Measurements from ENCODE around the gene FOXN1.

The FOXN1 gene

GRCh38 chr17:28571361-28572122, 65.4 kb downstream of the FOXN1 start, which contains the start of gene PIGS:
Gene PIGS, minus strand, starts transcription at chr17:28571524. Its CDS starts 28 bp downstream, at chr17:28571496.
- ATAC-seq (ENCODE audit: low read depth): peak; percentile 98
- peak within 1 kb of the TSS; percentile 37 for H3K27ac ChIP-seq (ENCODE audit: poor library complexity, severe bottlenecking)
- H3K9me3 ChIP-seq (ENCODE audit: severe bottlenecking): no peaks in the 10 kb centered on the region
- H3K36me3 ChIP-seq (ENCODE audit: low read depth): peaks cover 31% of the 10 kb centered on the region
- H3K4me3 ChIP-seq (ENCODE audit: severe bottlenecking): peak within 1 kb of the TSS; percentile 95
- H3K4me1 ChIP-seq (ENCODE audit: insufficient read depth, poor library complexity, severe bottlenecking): peaks cover 8% of the 10 kb centered on the region
- H3K27me3 ChIP-seq (ENCODE audit: insufficient read depth, poor library complexity, severe bottlenecking): no peaks in the 10 kb centered on the region
- DNase-seq (ENCODE audit: low spot score): peak; percentile 93
- TF ChIP-seq, protein P1, sequence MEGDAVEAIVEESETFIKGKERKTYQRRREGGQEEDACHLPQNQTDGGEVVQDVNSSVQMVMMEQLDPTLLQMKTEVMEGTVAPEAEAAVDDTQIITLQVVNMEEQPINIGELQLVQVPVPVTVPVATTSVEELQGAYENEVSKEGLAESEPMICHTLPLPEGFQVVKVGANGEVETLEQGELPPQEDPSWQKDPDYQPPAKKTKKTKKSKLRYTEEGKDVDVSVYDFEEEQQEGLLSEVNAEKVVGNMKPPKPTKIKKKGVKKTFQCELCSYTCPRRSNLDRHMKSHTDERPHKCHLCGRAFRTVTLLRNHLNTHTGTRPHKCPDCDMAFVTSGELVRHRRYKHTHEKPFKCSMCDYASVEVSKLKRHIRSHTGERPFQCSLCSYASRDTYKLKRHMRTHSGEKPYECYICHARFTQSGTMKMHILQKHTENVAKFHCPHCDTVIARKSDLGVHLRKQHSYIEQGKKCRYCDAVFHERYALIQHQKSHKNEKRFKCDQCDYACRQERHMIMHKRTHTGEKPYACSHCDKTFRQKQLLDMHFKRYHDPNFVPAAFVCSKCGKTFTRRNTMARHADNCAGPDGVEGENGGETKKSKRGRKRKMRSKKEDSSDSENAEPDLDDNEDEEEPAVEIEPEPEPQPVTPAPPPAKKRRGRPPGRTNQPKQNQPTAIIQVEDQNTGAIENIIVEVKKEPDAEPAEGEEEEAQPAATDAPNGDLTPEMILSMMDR (IDR thresholded peaks at IDR 0.05; ENCODE audit: poor library complexity, severe bottlenecking): no peak

- Histone ChIP-seq H3K9me3 (ENCODE audit: severe bottlenecking) (no peaks in the 10 kb centered on the region), H3K4me3 (ENCODE audit: severe bottlenecking) (peak overlapping the region; percentile 95), H3K27ac (ENCODE audit: poor library complexity, severe bottlenecking) (no peak overlapping the region), H3K36me3 (ENCODE audit: low read depth) (peaks cover 32% of the 10 kb centered on the region), H3K4me1 (ENCODE audit: insufficient read depth, poor library complexity, severe bottlenecking) (peaks cover 11% of the 10 kb centered on the region), H3K27me3 (ENCODE audit: insufficient read depth, poor library complexity, severe bottlenecking) (no peaks in the 10 kb centered on the region)
- ATAC-seq (ENCODE audit: low read depth): no peak
- TF ChIP-seq, protein P1 (IDR thresholded peaks at IDR 0.05; ENCODE audit: poor library complexity, severe bottlenecking): no peak
- DNase-seq (ENCODE audit: low spot score): no peak
Measured at GRCh38 chr17:28572259-28573039, 66.3 kb downstream of the FOXN1 start.

GRCh38 chr17:28573040-28573380, 66.9 kb downstream of the FOXN1 start:
- no peak overlapping the region for H3K27ac ChIP-seq (ENCODE audit: poor library complexity, severe bottlenecking)
- no peak for DNase-seq (ENCODE audit: low spot score)

DNA sequence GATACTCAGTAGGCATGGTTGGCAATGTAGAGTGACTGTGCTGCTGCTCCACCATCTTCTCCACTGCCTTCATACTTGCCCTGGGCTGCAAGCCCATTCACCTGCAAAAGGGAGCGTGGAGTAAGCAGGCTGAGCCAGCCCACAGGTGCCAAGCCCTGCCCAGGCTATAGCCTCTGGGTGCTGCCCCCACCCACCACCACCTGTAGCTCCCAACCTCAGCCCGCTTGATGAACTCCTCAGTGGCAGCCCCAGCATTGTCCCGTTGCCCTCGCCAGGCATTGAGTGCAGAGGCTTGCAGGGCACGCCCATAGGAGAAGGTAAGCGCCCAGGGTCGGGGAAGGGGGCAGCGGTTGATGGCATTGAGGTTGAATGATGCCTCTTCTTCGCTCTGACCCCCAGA, 67.4 kb downstream of the FOXN1 start:
- no peak overlapping the region for H3K27ac ChIP-seq (ENCODE audit: poor library complexity, severe bottlenecking)
- DNase-seq (ENCODE audit: low spot score) (no peak), ATAC-seq (ENCODE audit: low read depth) (no peak)
- H3K4me3 ChIP-seq (ENCODE audit: severe bottlenecking): no peak overlapping the region
- H3K36me3 ChIP-seq (ENCODE audit: low read depth): peaks cover 38% of the 10 kb centered on the region
- H3K9me3 ChIP-seq (ENCODE audit: severe bottlenecking): no peaks in the 10 kb centered on the region
- H3K27me3 ChIP-seq (ENCODE audit: insufficient read depth, poor library complexity, severe bottlenecking): no peaks in the 10 kb centered on the region
- peaks cover 11% of the 10 kb centered on the region for H3K4me1 ChIP-seq (ENCODE audit: insufficient read depth, poor library complexity, severe bottlenecking)
- TF ChIP-seq, protein P1 (IDR thresholded peaks at IDR 0.05; ENCODE audit: poor library complexity, severe bottlenecking): no peak

More at GRCh38 chr17:28573040-28573380, 66.9 kb downstream of the FOXN1 start:
- H3K9me3 ChIP-seq (ENCODE audit: severe bottlenecking): no peaks in the 10 kb centered on the region
- H3K36me3 ChIP-seq (ENCODE audit: low read depth): peaks cover 38% of the 10 kb centered on the region
- no peak for ATAC-seq (ENCODE audit: low read depth)
- TF ChIP-seq, protein P1 (IDR thresholded peaks at IDR 0.05; ENCODE audit: poor library complexity, severe bottlenecking): no peak
- no peaks in the 10 kb centered on the region for H3K27me3 ChIP-seq (ENCODE audit: insufficient read depth, poor library complexity, severe bottlenecking)
- H3K4me3 ChIP-seq (ENCODE audit: severe bottlenecking): no peak overlapping the region
- H3K4me1 ChIP-seq (ENCODE audit: insufficient read depth, poor library complexity, severe bottlenecking): peaks cover 11% of the 10 kb centered on the region

All from RWPE2 (cell line).